NOMO-1 treated with dmso at 0.1 percent for 144 hours (cell line): ENCODE measurements around the gene THRB.

Experiments
- DNase-seq: peaks from one replicate; lab custom pipeline; 2025; ENCODE audit not compliant: unreplicated experiment; lab: John Stamatoyannopoulos, UW

Gene THRB

GRCh38 chr3:24494618-24495325 lies at the start of gene THRB:
Gene THRB, minus strand, starts transcription at chr3:24494850.
- no peak for DNase-seq

GRCh38 chr3:24541935-24542334 lies 47.3 kb upstream of the THRB start:
- no peak for DNase-seq

- DNase-seq = no peak
Measured at GRCh38 chr3:24540821-24541220, 46.2 kb upstream of the THRB start.

- DNase-seq = no peak
Measured at GRCh38 chr3:24539699-24540098, 45.0 kb upstream of the THRB start.

GRCh38 chr3:24538891-24539290 lies 44.2 kb upstream of the THRB start:
- DNase-seq = no peak

GRCh38 chr3:24533561-24534193 lies 39.0 kb upstream of the THRB start:
- no peak for DNase-seq

GRCh38 chr3:24530471-24530870 lies 35.8 kb upstream of the THRB start:
- no peak for DNase-seq

- no peak for DNase-seq
Measured at GRCh38 chr3:24529210-24529609, 34.6 kb upstream of the THRB start.

- no peak for DNase-seq
Measured at GRCh38 chr3:24526640-24527212, 32.1 kb upstream of the THRB start.

GRCh38 chr3:24525557-24525956 lies 30.9 kb upstream of the THRB start:
- no peak for DNase-seq

GRCh38 chr3:24525022-24525421 lies 30.4 kb upstream of the THRB start:
- DNase-seq = no peak

GRCh38 chr3:24523988-24524727 lies 29.5 kb upstream of the THRB start:
- DNase-seq = no peak

- DNase-seq = no peak
Measured at GRCh38 chr3:24523215-24523614, 28.6 kb upstream of the THRB start.

- no peak for DNase-seq
Measured at GRCh38 chr3:24522146-24522579, 27.5 kb upstream of the THRB start.

GRCh38 chr3:24521420-24522145 lies 26.9 kb upstream of the THRB start:
- DNase-seq = no peak

GRCh38 chr3:24520976-24521419 lies 26.3 kb upstream of the THRB start:
- DNase-seq = no peak

- no peak for DNase-seq
Measured at GRCh38 chr3:24520101-24520495, 25.4 kb upstream of the THRB start.

GRCh38 chr3:24519368-24520100 lies 24.9 kb upstream of the THRB start:
- no peak for DNase-seq

- no peak for DNase-seq
Measured at GRCh38 chr3:24518990-24519367, 24.3 kb upstream of the THRB start.

GRCh38 chr3:24514119-24514518 lies 19.5 kb upstream of the THRB start:
- no peak for DNase-seq
